ENCODE results near the gene AAGAB. TPM values are rescaled to one million over a fixed set of nuclear protein-coding genes. Genes with fewer than 3 reads are reported as not detected.

Gene AAGAB
- total and polyA plus RNA-seq, 9 donors, result 7.8 to 37.1 (median 22.8) TPM

DNA sequence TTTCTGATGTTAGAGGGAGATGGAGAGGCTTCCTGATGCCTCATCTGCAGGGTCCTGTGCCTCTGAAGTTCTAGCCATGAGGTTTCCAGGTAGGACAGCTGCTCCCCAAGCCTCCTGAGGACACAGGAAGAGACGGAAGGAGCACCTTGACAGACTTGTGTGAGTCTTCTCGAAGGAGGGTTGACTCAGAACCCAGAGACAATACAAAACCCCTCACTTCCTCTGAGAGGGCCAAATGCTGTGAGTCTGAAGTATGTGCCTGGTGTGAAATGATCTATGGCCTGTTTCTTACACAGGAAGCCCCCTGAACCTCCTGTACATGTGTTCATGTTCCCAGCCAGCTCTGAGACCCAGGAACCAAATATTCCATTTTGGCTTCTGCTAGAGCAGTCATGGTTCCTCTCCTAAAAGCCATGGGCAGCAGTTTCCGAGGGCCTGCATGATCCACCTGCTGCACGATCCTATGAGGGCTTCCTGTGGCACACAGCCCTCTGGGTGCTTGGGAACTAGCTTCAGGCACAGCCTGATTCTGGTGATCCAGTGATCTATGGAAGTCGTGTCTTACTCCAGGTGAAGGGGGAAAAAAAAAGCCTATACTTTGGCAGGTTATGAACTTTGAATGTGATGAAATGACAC, 62.2 kb downstream of the AAGAB start:
- intact Hi-C loops (cut with DNase I), result no loop called here
- no peak for DNase-seq

DNA sequence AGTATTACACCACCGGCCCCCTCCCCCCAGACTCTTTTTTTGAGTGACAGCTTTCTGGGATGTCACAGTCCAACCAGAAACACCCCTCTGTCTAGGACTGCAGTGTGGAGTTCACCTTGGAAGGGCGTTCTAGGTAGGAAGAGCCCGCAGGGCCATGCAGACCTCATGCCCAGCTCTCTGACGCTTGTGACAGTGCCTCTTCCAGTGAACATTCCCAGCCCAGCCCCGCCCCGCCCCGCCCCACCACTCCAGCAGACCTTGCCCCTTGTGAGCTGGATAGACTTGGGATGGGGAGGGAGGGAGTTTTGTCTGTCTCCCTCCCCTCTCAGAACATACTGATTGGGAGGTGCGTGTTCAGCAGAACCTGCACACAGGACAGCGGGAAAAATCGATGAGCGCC, 63.6 kb downstream of the AAGAB start:
- H3K36me3 ChIP-seq, result no peaks in the 10 kb centered on the region
- TF ChIP-seq POLR2A (IDR thresholded peaks at IDR 0.05) (no peak), EP300 (IDR thresholded peaks at IDR 0.05) (no peak)
- TF ChIP-seq, protein P1, sequence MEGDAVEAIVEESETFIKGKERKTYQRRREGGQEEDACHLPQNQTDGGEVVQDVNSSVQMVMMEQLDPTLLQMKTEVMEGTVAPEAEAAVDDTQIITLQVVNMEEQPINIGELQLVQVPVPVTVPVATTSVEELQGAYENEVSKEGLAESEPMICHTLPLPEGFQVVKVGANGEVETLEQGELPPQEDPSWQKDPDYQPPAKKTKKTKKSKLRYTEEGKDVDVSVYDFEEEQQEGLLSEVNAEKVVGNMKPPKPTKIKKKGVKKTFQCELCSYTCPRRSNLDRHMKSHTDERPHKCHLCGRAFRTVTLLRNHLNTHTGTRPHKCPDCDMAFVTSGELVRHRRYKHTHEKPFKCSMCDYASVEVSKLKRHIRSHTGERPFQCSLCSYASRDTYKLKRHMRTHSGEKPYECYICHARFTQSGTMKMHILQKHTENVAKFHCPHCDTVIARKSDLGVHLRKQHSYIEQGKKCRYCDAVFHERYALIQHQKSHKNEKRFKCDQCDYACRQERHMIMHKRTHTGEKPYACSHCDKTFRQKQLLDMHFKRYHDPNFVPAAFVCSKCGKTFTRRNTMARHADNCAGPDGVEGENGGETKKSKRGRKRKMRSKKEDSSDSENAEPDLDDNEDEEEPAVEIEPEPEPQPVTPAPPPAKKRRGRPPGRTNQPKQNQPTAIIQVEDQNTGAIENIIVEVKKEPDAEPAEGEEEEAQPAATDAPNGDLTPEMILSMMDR (IDR thresholded peaks at IDR 0.05), result no peak
- peak overlapping the region in 1 of 2 donors; percentile 81 for H3K27ac ChIP-seq
- intact Hi-C loops (cut with DNase I), result no loop called here
- DNase-seq, result no peak
- H3K27me3 ChIP-seq, result no peaks in the 10 kb centered on the region
- no peak overlapping the region for H3K4me3 ChIP-seq
- H3K9me3 ChIP-seq, result no peaks in the 10 kb centered on the region
- peaks cover 32% of the 10 kb centered on the region for H3K4me1 ChIP-seq (ENCODE audit: insufficient read depth)
- WGBS, 3 donors, result 90 to 94% (median 94%) methylated on average over 10 to 11 of the region's 11 CpGs

More for the DNA sequence above, 62.2 kb downstream of the AAGAB start:
- WGBS, 3 donors, result 92 to 93% (median 93%) methylated on average over 5 of the region's 5 CpGs
- Histone ChIP-seq H3K27ac (peak overlapping the region in 1 of 2 donors; percentile 36), H3K4me1 (ENCODE audit: insufficient read depth) (peaks cover 27% of the 10 kb centered on the region), H3K4me3 (no peak overlapping the region), H3K9me3 (no peaks in the 10 kb centered on the region), H3K36me3 (no peaks in the 10 kb centered on the region), H3K27me3 (no peaks in the 10 kb centered on the region)
- no peak for TF ChIP-seq POLR2A (IDR thresholded peaks at IDR 0.05)
- TF ChIP-seq EP300 (IDR thresholded peaks at IDR 0.05), result no peak
- TF ChIP-seq, protein P1 (IDR thresholded peaks at IDR 0.05), result no peak

DNA sequence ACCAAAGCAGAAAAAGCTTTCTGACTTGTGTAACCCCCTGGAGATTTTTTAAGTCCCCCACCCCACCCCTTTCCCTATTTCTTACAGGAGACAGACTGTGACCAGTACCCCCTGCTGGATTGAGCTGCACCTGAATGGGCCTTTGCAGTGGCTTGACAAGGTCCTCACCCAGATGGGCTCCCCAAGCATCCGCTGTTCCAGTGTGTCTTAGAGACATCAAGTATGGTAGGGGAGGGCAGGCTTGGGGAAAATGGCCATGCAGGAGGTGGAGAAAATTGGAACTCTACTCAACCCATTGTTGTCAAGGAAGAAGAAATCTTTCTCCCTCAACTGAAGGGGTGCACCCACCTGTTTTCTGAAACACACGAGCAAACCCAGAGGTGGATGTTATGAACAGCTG, 64.1 kb downstream of the AAGAB start:
- Histone ChIP-seq H3K36me3 (no peaks in the 10 kb centered on the region), H3K9me3 (no peaks in the 10 kb centered on the region), H3K27me3 (no peaks in the 10 kb centered on the region), H3K27ac (peak overlapping the region; percentile 66 to 81), H3K4me1 (ENCODE audit: insufficient read depth) (peaks cover 36% of the 10 kb centered on the region), H3K4me3 (no peak overlapping the region)
- intact Hi-C loops (cut with DNase I), result no loop called here
- 78 to 93% (median 81%) methylated on average over 2 of the region's 2 CpGs for WGBS, 3 donors
- TF ChIP-seq, protein P1 (IDR thresholded peaks at IDR 0.05), result no peak
- no peak for TF ChIP-seq EP300 (IDR thresholded peaks at IDR 0.05)
- TF ChIP-seq POLR2A (IDR thresholded peaks at IDR 0.05), result no peak
- no peak for DNase-seq

DNA sequence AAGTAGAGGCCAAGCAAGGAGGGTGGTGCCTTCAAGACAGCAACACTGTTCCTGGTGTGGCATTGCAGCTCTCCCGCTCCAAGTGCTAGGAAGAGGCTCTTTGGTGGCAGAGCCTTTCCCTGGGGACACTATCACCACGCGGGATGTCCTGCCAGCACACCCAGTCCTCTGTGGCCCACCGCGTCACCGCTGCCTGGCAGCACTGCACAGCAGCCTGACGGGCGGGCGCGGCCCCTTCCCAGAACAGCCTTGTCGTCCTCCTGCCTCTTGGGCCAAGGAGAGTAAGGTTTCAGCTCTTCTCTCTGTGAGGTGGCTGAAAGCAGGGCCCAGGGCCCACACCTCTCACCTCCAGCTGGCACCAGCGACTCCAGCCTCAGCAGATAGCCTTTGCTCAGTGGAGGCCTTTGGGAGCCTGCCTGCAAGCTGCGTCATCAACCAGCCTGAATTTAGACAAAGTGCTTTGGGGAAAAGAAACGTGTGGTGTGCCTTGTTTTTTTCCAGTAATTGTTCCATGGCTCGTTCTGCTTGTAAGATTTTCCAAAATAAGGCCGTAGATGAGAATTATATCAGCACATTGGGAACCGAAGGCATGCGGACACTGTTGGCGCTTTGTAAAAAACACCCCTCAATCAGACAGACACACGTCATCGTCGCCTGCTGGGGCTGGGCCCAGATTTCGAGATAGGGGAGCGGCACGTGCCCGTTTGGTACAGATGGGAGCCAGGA, 65.0 kb downstream of the AAGAB start:
- intact Hi-C loops (cut with DNase I), result loop anchor here in 1 of 4 donors (10.0 kb wide), 1 partner anchor 125 kb away; the partner anchor contains the start of gene SMAD3
- Histone ChIP-seq H3K27ac (peak overlapping the region; percentile 66 to 81), H3K36me3 (no peaks in the 10 kb centered on the region), H3K9me3 (no peaks in the 10 kb centered on the region), H3K4me1 (ENCODE audit: insufficient read depth) (peaks cover 33% of the 10 kb centered on the region), H3K4me3 (no peak overlapping the region), H3K27me3 (no peaks in the 10 kb centered on the region)
- WGBS, 3 donors, result 67 to 79% (median 68%) methylated on average over 26 of the region's 26 CpGs
- TF ChIP-seq EP300 (IDR thresholded peaks at IDR 0.05) (no peak), POLR2A (IDR thresholded peaks at IDR 0.05) (no peak)
- TF ChIP-seq, protein P1 (IDR thresholded peaks at IDR 0.05), result no peak
- DNase-seq, result peak; percentile 78 to 91 (median 86)
